ENCODE measurements around the gene OTUD4.
A peak's percentile ranks its signal among the peaks of the same experiment; 100 is the strongest.
"Not testable (repeated sequence)": the region's sequence is repeated elsewhere in the genome, so short reads cannot be mapped to it uniquely, and the experiment has no call there.

The OTUD4 gene

DNA sequence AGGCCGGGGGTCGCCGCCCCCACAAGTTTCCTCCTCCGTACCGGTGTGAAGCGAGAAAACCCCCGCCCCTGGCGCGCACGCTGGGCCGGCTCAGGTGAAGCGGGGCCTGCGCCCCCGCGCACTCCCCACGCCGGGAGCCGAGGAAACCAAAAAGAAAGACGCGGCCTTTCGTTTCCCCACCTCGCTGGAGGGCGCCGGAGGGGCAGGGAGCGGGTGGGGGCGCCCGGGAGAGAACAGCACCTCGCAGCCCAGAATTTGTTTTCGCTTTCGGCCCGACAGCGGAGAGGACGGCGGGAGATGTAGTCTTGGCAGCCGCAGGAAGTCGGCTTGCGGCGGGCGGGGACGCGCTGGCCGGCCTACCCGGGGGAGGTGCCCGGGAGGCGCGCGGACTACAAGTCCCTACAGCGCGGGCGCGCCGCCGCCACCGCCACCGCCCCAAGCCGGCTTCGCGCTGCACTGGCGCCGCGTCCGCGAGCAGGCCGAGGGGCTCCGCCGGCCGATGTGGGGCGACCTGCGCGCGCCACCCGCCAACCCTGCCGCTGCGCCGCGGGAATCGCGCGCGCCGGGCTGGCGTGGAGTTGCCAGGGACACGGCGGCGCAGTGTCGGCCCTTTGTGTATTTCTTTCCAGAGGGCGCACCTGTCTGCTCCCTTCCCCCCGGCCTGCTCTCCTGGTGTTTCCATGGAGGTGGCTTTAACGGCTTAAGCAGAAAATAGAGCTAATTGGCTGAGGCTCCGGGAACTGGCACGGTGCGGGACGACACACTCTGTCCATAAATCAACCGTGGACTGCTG lies at the start of gene OTUD4:
Gene OTUD4, minus strand, starts transcription at position 292 of the 793 bp plus-strand sequence. CDS start 616 bp downstream, outside the sequence.
- DNase-seq, result peak; percentile 97

DNA sequence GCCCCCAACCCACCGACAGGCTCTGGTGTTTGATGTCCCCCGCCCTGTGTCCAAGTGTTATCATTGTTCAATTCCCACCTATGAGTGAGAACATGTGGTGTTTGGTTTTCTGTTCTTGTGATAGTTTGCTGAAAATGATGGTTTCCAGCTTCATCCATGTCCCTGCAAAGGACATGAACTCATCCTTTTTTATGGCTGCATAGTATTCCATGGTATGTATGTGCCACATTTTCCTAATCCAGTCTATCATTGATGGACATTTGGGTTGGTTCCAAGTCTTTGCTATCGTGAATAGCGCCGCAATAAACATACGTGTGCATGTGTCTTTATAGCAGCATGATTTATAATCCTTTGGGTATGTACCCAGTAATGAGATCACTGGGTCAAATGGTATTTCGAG lies 42.8 kb upstream of the OTUD4 start:
- DNase-seq, result not testable (repeated sequence)

DNA sequence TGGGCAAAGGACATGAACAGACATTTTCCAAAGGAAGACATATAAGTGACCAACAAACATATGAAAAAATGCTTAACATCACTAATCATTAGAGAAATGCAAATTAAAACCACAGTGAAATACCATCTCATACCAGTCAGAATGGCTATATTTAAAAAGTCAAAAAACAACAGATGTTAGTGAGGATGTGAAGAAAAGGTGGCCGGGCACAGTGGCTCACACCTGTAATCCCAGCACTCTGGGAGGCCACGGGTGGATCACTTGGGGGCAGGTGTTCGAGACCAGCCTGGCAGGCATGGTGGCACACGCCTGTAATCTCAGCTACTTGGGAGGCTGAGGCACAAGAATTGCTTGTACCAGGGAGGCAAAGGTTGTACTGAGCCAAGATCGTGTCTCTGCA lies 41.1 kb upstream of the OTUD4 start:
- DNase-seq, result not testable (repeated sequence)

DNA sequence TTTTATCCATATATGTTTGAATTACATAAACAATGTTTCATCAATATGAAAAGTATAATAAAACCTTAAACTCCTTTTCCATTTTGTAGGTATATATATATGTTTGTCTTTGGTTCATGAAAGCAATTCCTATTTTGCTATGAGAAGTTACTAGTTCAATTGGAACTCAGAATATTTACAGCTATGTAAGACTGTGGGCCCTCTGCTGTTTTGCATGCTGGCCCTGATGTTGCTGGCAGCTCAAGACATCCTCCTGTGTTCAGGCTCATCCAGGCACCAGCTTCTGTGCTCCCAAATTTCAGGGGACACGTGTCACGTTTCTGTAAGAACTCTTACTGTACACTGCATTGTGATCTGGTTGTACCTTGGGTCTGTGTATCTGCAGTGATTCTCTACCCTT lies 38.7 kb upstream of the OTUD4 start:
- no peak for DNase-seq

DNA sequence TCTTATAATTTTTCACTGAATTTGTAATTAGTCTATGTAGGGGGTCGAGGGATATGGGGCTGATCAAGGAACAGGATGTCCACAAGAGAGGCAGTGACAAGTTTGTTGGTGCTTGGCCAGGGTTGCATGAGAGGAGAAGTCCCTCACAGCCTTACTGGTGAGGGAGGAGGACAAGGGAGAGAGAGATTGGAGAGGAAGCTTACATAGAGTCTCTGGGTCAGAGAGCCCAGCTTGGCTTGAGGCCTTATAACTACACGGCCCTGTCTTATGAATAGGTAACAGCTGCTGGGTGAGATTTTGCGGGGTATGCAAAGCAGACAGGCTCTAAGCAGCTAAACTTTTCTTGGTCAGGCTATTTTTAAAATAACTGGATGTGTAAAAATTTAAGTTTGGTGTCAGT lies 37.9 kb upstream of the OTUD4 start:
- DNase-seq, result no peak

DNA sequence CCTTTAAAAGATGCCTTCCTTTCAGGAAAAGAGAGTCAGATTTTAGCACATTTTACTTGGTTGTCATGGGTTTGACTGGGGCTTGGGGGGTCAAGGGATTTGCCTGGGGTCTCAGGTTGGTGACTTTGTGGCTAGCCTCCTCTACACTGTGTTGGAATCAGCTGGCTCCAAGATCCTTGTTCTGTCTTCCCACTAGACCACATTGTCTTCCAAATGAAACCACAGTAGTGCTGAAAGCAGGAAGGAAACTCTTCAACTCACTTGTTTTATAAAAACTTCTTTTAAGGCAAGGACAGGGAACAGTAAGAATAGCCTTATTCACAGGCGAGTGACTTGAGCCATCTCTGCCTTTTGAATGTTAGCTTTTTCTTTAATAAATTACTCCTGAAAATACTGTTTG lies 37.0 kb upstream of the OTUD4 start:
- no peak for DNase-seq

- no peak for DNase-seq
Measured at GRCh38 chr4:145216535-145216934, 36.1 kb upstream of the OTUD4 start.

GRCh38 chr4:145213245-145213644 lies 32.9 kb upstream of the OTUD4 start:
- no peak for DNase-seq

DNA sequence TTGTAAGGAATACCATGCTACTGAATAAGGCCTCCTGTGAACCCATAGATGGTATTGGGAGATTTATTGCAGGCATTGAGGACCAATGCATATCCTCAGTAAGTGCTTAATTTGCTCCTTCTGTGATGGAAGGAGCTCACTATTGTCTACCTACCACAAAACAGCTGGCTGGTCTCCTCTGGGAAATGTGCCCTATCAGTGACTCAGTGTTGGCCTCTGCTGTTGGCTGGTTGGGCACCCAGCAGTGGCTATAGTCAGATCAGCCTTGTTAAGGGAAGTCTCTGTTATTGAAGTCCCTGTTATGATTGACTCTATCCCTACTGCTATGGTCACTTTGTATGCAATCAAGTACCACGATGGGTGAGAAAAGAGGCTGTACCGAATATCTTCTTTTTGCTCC lies 27.5 kb upstream of the OTUD4 start:
- DNase-seq, result no peak

DNA sequence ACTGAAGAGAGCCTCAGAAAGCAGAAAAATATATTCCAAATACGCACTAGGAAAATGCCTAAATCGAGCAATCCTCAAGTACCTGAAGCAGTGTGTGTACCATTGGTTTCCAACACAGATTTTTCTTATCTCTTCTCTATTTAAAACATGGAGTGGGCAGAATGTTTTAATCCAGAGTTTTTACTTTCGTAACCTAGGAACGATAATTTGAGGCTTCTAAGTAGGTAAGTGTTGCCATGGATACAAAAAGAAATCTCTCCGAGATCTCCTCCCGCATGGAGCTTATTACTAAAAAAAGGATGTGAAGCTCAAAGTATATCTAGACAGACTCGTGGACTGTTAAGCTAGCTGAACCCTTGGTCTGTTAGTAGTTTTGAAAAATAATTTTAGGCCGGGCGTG lies 23.0 kb upstream of the OTUD4 start:
- DNase-seq, result no peak

DNA sequence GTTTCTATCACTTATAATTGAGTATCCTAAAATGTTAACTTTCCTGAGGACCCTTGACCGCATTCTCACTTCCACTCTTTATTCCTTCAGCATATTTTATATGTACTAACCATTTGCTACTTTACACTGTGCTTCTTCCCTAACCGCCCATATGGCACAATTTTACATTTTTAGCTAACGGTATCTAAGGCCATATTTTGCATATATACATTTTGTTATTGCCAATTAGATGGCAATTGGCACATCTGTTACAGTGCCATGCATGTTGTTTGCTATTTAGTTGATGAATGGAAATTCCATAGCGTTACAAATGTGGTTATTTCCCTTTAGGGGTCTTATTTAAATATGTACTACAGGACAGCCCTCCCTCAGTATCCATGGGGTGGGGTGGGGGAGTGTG lies 20.0 kb upstream of the OTUD4 start:
- no peak for DNase-seq

GRCh38 chr4:145199051-145199716 lies 18.8 kb upstream of the OTUD4 start:
- no peak for DNase-seq

DNA sequence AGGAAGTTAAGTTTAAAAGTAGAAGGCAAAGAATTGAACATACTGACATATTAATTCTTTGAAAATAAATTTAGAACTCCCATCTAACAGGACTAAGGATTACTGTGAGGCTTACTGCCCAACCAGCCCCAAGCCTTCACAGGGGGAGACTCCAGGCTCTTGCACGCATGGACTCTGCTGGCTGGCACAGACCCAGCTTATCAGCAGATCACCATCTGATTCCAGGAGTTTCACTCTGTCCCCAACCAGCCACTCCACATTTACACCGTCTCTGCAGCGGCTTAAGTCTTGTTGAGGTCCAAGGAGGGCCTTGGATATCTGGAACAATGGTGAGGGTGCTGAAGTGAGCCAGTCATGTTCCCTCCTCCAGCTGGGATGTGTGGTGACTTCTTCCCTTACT lies 16.4 kb upstream of the OTUD4 start:
- no peak for DNase-seq

GRCh38 chr4:145195167-145195952 lies 15.0 kb upstream of the OTUD4 start:
- DNase-seq, result no peak

DNA sequence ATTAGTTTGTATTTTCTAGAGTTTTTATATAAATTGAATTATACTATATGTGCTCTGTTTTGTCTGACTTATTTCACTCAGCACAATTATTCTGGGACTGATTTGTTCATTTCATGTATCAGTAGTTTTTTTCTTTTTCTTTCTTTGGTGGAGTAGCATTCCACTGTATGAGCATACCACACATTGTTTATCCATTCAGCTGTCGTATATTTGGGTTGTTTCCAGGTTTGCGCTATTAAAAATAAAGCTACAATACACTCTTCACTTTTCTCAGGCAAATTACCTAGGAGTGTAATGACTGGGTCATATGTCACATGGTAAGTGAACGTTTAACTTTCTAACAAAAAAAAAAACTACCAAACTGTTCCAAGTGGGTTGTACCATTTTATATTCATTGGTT lies 9.6 kb upstream of the OTUD4 start:
- DNase-seq, result no peak

GRCh38 chr4:145186729-145187128 lies 6.3 kb upstream of the OTUD4 start:
- no peak for DNase-seq

DNA sequence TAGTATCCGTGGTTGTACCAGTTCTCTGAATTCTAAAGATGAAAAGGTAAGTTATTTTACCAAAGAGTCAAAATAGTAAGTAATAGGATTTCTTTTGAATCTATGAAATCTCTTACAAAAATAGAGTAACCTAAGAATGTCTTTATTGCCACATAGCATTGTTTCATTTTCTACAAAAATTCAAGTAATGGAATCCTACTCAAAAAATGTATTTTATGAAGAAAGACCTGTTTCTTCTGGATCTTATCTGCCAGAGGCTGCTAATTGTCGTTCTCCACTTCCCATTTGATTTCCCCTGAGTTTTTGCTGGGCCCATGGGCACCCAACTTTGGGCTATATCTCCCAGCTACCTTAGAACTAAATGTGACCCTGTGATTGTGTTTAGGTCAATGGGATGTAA lies 3.2 kb upstream of the OTUD4 start:
- no peak for DNase-seq

DNA sequence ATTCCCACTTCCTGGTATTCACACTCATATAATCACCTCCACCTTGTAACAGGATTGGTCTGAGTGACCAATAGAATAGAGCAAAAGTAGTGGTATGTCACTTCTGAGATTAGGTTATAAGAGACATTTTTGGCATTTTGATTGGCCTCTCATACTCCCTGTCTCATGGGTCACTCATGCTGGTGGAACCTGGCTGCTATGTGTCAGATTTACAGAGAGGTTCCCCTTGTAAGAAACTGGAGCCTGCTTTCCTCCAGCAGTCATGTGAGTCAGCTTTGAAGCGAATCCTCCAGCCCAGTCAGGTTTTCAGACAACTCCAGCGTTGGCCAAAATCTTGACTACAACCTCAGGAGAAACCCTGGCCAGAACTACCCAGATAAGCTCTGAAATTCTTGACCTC lies 2.6 kb upstream of the OTUD4 start:
- no peak for DNase-seq

GRCh38 chr4:145182222-145182621 lies 1.8 kb upstream of the OTUD4 start:
- no peak for DNase-seq

DNA sequence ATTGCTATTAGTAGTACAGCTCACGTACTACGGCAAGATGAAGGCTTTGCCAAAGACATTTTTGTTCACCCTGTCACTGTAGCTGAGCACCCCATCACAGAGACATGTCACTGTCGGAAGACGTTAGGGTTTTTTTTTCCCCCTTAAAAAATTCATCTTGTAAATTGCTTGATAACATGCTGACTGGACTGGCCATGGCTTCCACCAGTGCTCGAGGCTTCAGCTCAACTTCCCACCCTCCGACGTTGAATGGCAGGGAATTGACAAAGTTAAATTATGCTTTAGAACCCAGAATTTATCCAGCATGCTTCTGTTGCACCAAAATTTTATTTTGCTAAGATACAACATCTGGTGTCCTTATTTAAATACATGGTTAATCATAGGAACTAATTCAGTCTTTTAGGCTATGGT lies 707 bp upstream of the OTUD4 start:
- no peak for DNase-seq

GRCh38 chr4:145179861-145180297 lies 510 bp downstream of the OTUD4 start:
- DNase-seq, result not testable (repeated sequence)

- DNase-seq, result peak; percentile 85
Measured at GRCh38 chr4:145179281-145179860, 1.0 kb downstream of the OTUD4 start.

DNA sequence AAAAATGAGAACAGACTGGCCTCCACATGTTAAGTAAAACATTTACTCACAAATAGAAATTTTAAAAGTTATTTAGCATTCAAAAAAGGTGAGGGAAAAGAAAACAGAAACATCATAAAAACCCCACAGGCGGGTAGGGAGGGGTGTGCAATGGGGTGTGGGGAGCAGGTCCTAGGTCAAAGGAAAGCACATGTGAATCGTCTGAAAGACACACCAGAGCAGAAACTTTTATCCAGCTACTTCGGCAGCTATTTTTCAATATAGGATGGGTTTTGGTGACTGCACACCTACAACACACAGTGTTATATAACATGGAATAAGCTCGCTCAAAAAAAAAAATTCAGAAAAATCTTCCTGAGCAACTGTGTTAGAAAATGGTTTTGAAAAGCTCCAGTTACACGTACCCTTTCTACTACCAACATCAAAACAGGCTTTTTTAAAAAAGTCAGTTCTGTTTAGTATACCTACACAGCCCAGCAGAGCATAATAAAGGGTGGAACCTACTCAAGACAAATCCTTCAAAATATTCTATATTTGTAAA lies 1.6 kb downstream of the OTUD4 start:
- peak; percentile 30 for DNase-seq

Measured in CD4-positive, alpha-beta T cell treated with Interleukin-15 for 1 hour (primary cell).